Esophagus squamous epithelium (tissue), 5 donors: ENCODE data around the gene STEAP3. TPM values are rescaled to one million over a fixed set of nuclear protein-coding genes. Genes with fewer than 3 reads are reported as not detected.

Experiments used
- DNase-seq: peaks from one replicate; lab custom pipeline; 2025; lab: John Stamatoyannopoulos, UW
- H3K27ac ChIP-seq, 4 donors: fragments of 200-600 bp; sonication (generic); one replicate each; pipeline ENCODE4 v1.5.1; 2016 to 2019; ENCODE audit warnings: mild to moderate bottlenecking in 1 of 4
- H3K27me3 ChIP-seq, 4 donors: fragments of 200-600 bp; sonication (generic); 1 replicate in 3 of 4; 2 replicates in 1 of 4; pipeline versions ENCODE4 v1.5.1 to v1.6.0; 2017 to 2021; ENCODE audit warnings: antibody characterized with exemption in 1 of 4
- H3K36me3 ChIP-seq, 3 donors: fragments of 200-600 bp; sonication (generic); one replicate each; pipeline ENCODE4 v1.5.1; 2016 to 2019
- H3K4me1 ChIP-seq, 3 donors: fragments of 200-600 bp; sonication (generic); one replicate each; pipeline ENCODE4 v1.5.1; 2017 to 2019
- H3K4me3 ChIP-seq, 4 donors: fragments of 200-600 bp; sonication (generic); 1 replicate in 3 of 4; 2 replicates in 1 of 4; pipeline ENCODE4 v1.5.1; 2016 to 2019; ENCODE audit warnings: mild to moderate bottlenecking in 2 of 4, moderate library complexity in 1 of 4
- H3K9me3 ChIP-seq, 3 donors: fragments of 200-600 bp; sonication (generic); one replicate each; pipeline ENCODE4 v1.5.1; 2016 to 2019
- POLR2A ChIP-seq, 4 donors: fragments of 450-650 bp; IDR thresholded peaks; one replicate each; pipeline ENCODE4 v1.6.1; 2017; ENCODE audit warnings: antibody characterized with exemption in 4 of 4, mild to moderate bottlenecking in 4 of 4, moderate library complexity in 3 of 4
- WGBS, 2 donors: methylation state at CpG; one replicate each; pipeline ENCODE4 v1.1.5; 2018; 5-methylcytosine and 5-hydroxymethylcytosine counted together
- intact Hi-C: fragments of 100-400 bp; cut with DNase I; formaldehyde crosslinking; loops from one replicate; pipeline ENCODE4 v1.15.0; 2022
- total RNA-seq, 4 donors: library from RNA; depleted of rRNA; stranded (reverse); fragments of >200 nt; gene quantifications; one replicate each; pipeline ENCODE4 v1.1.0, GENCODE V29; 2016
- TF ChIP-seq, protein P1 (sequence below), 6 experiments: fragments of 450-650 bp in 4 of 6; fragments of 200-600 bp in 2 of 6; sonication (generic) in 2 of 6; IDR thresholded peaks; one replicate each; pipeline ENCODE4 v1.5.1; 2016 to 2019; ENCODE audit warnings: antibody characterized with exemption in 6 of 6, mild to moderate bottlenecking in 4 of 6, moderate library complexity in 4 of 6
- donor health status: DM: yes; HTN: yes; CAD: no.

The STEAP3 gene
- total RNA-seq, 4 donors from 2014 or later: 18.1 to 28.8 (median 25.7) TPM

DNA sequence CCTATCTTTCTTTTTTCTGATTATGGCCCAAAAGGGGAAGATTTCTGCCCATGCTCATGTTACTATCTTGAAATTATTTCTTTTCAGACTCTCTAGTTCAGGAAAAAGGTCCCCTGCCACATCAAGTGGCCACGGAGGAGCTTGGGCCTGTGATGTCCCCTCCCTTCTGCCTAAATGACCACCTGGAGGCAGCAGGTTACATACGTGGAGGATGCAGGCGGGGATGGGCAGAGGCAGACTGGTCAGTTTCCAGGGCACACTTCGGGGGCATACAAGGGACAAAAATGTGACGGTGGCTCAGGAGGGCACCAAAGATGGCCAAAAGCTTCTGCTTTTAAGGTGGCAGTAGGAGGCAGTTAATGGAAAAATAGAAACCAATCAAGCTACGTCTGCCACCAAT lies 30.7 kb upstream of the STEAP3 start:
- DNase-seq: no peak
- no peaks in the 10 kb centered on the region for H3K9me3 ChIP-seq
- no peak for TF ChIP-seq POLR2A (IDR thresholded peaks at IDR 0.05)
- TF ChIP-seq, protein P1, sequence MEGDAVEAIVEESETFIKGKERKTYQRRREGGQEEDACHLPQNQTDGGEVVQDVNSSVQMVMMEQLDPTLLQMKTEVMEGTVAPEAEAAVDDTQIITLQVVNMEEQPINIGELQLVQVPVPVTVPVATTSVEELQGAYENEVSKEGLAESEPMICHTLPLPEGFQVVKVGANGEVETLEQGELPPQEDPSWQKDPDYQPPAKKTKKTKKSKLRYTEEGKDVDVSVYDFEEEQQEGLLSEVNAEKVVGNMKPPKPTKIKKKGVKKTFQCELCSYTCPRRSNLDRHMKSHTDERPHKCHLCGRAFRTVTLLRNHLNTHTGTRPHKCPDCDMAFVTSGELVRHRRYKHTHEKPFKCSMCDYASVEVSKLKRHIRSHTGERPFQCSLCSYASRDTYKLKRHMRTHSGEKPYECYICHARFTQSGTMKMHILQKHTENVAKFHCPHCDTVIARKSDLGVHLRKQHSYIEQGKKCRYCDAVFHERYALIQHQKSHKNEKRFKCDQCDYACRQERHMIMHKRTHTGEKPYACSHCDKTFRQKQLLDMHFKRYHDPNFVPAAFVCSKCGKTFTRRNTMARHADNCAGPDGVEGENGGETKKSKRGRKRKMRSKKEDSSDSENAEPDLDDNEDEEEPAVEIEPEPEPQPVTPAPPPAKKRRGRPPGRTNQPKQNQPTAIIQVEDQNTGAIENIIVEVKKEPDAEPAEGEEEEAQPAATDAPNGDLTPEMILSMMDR (IDR thresholded peaks at IDR 0.05): no peak
- intact Hi-C loops: no loop called here
- no peaks in the 10 kb centered on the region for H3K4me1 ChIP-seq
- no peaks in the 10 kb centered on the region for H3K36me3 ChIP-seq
- WGBS, 2 donors: 87 to 94% methylated on average over 3 to 5 of the region's 6 CpGs
- no peak overlapping the region for H3K4me3 ChIP-seq
- no peak overlapping the region for H3K27ac ChIP-seq
- H3K27me3 ChIP-seq: peaks cover 0 to 30% (median 0%) of the 10 kb centered on the region in 4 donors

GRCh38 chr2:119195001-119195400 lies 28.6 kb upstream of the STEAP3 start:
- DNase-seq: no peak
- Histone ChIP-seq H3K36me3 (no peaks in the 10 kb centered on the region), H3K4me1 (no peaks in the 10 kb centered on the region), H3K27ac (no peak overlapping the region), H3K4me3 (no peak overlapping the region), H3K9me3 (no peaks in the 10 kb centered on the region), H3K27me3 (peaks cover 0 to 48% (median 0%) of the 10 kb centered on the region in 4 donors)
- WGBS, 2 donors: 81 to 82% methylated on average over 5 of the region's 5 CpGs
- intact Hi-C loops: no loop called here
- no peak for TF ChIP-seq POLR2A (IDR thresholded peaks at IDR 0.05)
- TF ChIP-seq, protein P1 (IDR thresholded peaks at IDR 0.05): no peak

GRCh38 chr2:119195887-119196286 lies 27.7 kb upstream of the STEAP3 start:
- H3K27me3 ChIP-seq: peaks cover 0 to 57% (median 0%) of the 10 kb centered on the region in 4 donors
- 21% methylated on average over 2 of the region's 2 CpGs; no CpG with 5 or more reads in 1 of the 2 donors for WGBS, 2 donors
- H3K36me3 ChIP-seq: no peaks in the 10 kb centered on the region
- intact Hi-C loops: no loop called here
- no peaks in the 10 kb centered on the region for H3K9me3 ChIP-seq
- H3K4me3 ChIP-seq: no peak overlapping the region
- TF ChIP-seq, protein P1 (IDR thresholded peaks at IDR 0.05): no peak
- no peak for TF ChIP-seq POLR2A (IDR thresholded peaks at IDR 0.05)
- no peaks in the 10 kb centered on the region for H3K4me1 ChIP-seq
- no peak overlapping the region for H3K27ac ChIP-seq
- no peak for DNase-seq

GRCh38 chr2:119196301-119197125 lies 27.1 kb upstream of the STEAP3 start:
- 47 to 51% methylated on average over 6 to 7 of the region's 7 CpGs for WGBS, 2 donors
- DNase-seq: no peak
- no peak for TF ChIP-seq POLR2A (IDR thresholded peaks at IDR 0.05)
- TF ChIP-seq, protein P1 (IDR thresholded peaks at IDR 0.05): no peak
- no peaks in the 10 kb centered on the region for H3K36me3 ChIP-seq
- no peak overlapping the region for H3K27ac ChIP-seq
- intact Hi-C loops: no loop called here
- no peaks in the 10 kb centered on the region for H3K4me1 ChIP-seq
- H3K4me3 ChIP-seq: no peak overlapping the region
- no peaks in the 10 kb centered on the region for H3K9me3 ChIP-seq
- peaks cover 0 to 58% (median 0%) of the 10 kb centered on the region in 4 donors for H3K27me3 ChIP-seq

DNA sequence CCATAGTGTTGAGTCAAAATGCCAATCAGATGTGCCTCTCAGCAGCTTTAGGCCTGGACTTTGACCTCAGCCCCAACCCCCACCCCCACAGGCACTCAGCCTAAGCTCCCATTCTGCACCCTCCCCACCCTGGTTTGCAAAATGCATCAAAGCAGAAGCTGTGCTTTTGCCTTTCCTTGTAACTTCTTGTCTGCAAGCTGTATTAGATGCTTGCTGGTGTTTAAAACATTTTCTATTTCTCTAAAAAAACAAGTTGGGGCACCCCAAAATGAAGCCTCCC lies 26.6 kb upstream of the STEAP3 start:
- H3K4me1 ChIP-seq: no peaks in the 10 kb centered on the region
- H3K9me3 ChIP-seq: no peaks in the 10 kb centered on the region
- no peak overlapping the region for H3K4me3 ChIP-seq
- peaks cover 0 to 58% (median 0%) of the 10 kb centered on the region in 4 donors for H3K27me3 ChIP-seq
- no peak overlapping the region for H3K27ac ChIP-seq
- TF ChIP-seq POLR2A (IDR thresholded peaks at IDR 0.05): no peak
- TF ChIP-seq, protein P1 (IDR thresholded peaks at IDR 0.05): no peak
- H3K36me3 ChIP-seq: no peaks in the 10 kb centered on the region
- DNase-seq: no peak
- intact Hi-C loops: no loop called here
